Measurements from ENCODE around the gene SLC2A10.
A peak's percentile ranks its signal among the peaks of the same experiment; 100 is the strongest.
"Not testable (repeated sequence)": the region's sequence is repeated elsewhere in the genome, so short reads cannot be mapped to it uniquely, and the experiment has no call there.

Gene SLC2A10

DNA sequence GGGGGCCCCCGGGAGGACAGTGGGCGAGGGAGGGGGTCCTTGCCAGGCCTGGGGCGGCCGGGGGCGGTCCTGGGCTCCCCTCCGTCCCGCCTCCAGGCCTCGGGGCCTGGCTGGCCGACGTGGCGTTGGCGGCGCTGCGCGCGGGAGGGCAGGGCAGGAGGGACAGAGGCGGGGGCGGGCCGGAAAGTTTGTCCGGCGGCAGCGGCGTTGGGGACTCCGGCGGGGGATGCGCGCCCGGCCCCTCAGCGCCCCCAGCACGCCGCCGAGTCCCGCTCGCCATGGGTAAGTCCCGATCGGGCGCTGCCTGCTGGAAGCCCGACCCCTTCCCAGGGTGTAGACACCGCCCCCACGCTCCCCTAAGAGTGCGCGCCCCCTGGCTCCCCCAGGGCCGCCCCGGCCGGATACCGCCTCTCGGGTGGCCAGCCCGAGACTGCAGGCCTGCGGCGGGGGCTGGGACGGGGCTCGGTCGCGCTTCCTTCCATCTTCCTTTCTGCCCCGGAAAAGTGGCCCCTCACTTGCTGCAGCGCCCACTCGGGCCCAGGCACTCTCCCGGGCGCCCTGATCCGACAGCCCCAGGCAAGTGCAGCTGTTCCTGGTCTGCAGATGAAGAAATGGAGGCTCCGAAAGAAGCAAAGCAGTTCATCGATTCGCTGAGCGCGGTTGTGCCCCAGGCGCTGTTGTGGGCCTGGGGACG, at the start of gene SLC2A10:
TSS of gene SLC2A10 (plus strand) at position 191 of the 694 bp plus-strand sequence. CDS start at position 279, 88 bp downstream.
- no peak for DNase-seq

DNA sequence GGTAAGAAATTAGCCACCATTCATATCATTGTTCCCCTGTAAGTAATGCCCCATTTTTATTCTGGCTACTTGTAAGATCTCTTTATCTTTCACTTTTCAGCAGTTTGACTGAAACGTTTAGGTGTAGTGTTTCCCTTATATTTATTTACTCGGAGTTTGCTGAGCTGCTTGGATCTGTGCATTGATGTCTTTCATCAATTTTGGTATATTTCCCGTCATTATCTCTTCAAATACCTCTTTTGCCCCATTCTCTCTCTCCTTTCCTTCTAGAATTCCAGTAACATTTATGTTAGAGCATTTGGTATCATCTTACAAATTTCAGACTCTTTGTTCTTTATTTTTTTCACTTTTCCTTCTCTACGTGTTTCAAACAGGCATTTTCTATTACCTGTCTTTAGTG, 49.0 kb upstream of the SLC2A10 start:
- no peak for DNase-seq

GRCh38 chr20:46661659-46662058, 47.8 kb upstream of the SLC2A10 start:
- DNase-seq, result no peak

DNA sequence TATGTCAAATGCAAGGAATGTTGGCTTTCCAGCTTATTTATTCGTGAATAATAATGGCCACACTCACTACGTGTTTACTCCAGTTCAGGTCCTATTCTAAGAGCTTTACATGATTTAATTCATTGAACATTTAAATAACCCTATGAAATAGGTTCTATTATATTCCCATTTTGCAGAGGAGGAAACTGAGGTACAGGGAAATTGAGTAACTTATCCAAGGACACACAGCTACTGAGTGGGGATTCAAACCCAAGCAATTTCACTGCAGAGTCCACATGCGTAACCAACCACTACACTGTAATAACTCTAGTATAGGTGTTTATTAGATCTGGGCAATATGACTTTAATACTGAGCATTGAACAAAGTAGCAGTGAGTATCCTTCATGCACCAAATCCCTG, 45.9 kb upstream of the SLC2A10 start:
- DNase-seq, result no peak

- DNase-seq, result no peak
Observed at GRCh38 chr20:46665602-46666001, 43.8 kb upstream of the SLC2A10 start.

DNA sequence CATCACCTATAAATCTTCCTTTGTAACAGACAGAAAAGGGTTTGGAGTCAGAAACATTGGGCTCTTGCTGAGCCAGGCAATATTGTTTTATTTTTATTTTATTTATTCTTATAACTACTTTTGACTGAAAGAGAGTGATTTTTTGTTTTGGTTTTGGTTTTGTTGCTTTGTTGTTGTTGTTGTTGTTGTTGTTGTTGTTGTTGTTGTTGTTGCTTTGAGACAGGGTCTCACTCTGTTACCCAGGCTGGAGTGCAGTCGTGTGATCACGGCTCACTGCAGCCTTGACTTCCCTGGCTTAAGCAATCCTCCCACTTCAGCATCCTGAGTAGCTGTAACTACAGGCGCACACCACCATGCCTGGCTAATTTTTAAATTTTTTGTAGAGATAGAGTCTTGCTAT, 43.1 kb upstream of the SLC2A10 start:
- no peak for DNase-seq

DNA sequence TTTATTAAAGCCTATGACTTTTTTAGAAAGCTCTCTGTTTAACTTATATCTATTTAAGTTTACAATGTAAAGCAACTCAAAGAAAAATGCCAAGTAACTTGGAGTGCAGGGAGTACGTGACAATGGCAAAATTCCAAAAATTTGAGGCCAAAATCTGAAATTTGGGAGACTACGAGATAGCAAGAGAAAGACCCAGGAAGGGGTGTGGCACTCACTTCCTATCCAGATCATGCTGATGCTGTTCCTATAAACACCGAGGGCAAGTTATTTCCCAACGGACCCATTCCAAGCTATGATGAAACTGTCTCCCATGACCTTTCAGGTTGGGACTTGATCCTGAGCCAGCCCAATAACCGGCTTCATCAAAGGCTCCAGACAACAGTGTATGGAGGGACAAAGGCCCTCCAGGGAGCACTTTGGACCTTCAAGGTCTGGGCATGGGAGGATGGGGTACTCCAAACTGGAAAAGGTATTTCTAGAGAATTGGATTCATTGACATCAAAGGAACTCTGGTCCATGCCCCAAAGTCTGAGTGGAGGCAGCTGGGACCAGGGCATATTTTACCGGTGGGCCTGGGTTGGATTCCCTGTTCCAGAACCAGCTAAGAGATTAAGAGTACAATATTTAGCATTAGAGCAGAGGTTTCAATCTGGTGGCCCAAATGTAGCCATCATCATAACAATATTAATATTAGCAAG, 42.5 kb upstream of the SLC2A10 start:
- no peak for DNase-seq

DNA sequence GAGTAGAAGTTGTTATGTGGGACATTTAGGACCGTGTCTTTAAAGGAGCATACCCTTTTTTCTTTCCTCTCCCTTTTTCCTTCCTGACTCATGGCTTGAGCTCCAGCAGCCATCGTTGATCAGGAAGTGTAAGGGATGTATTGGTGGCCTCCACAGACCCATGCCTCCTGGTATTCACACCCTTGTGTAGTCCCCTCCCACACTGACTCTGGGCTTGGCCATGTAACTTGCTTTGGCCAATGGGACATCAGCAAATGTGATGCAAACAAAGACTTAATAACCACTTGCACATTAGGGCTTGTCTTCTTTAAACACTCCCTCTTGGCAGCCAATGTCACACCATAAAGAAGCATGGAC, 39.2 kb upstream of the SLC2A10 start:
- DNase-seq, result no peak

DNA sequence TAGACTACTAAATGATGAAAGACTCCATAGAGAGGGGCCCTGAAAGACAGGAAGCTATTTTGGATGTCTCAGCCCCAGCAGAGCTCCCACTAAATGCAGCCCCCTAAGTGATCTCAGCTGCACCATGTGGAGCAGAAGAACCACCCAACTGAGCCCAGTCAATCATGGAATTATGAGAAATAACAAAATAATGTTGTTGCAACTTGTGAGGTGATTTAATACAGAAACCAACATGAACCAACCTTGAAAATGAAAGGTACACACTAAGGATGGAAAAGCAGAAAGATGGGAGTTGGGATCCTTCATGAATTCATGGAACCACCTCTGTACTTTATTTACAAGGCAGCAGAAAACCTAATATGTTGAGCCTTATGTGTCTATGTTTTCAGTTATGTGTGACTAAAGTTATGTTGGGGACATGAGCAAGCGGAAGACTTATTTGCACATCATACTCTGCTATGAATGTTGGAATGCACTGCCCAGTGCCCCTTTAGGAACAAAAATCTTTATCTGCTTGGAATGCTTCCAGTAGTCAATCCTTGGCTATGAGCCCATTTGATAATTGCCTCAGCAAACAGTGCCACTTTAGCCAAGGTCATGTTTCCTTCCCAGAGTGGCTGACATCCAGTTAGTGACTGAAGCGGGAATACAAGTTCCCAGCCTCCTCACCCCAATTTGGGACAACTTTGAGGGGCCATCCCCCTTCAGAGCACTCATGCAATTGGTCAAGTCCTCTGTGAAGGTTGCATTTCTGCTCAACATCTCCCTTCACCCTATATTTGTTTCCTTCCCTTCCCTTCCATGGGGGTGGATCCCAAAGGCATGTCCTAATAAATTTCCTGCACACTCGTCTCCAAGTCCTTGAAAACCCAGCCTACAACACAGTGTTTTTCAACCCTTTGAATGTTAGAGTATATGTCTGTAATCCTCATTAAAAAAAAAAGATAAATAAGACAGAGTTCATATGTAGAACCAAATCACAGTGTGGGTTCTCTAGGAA, 38.6 kb upstream of the SLC2A10 start:
- DNase-seq, result peak; percentile 59

GRCh38 chr20:46671866-46672542, 37.4 kb upstream of the SLC2A10 start:
- DNase-seq, result no peak

- no peak for DNase-seq
Observed at GRCh38 chr20:46672543-46673148, 36.8 kb upstream of the SLC2A10 start.

DNA sequence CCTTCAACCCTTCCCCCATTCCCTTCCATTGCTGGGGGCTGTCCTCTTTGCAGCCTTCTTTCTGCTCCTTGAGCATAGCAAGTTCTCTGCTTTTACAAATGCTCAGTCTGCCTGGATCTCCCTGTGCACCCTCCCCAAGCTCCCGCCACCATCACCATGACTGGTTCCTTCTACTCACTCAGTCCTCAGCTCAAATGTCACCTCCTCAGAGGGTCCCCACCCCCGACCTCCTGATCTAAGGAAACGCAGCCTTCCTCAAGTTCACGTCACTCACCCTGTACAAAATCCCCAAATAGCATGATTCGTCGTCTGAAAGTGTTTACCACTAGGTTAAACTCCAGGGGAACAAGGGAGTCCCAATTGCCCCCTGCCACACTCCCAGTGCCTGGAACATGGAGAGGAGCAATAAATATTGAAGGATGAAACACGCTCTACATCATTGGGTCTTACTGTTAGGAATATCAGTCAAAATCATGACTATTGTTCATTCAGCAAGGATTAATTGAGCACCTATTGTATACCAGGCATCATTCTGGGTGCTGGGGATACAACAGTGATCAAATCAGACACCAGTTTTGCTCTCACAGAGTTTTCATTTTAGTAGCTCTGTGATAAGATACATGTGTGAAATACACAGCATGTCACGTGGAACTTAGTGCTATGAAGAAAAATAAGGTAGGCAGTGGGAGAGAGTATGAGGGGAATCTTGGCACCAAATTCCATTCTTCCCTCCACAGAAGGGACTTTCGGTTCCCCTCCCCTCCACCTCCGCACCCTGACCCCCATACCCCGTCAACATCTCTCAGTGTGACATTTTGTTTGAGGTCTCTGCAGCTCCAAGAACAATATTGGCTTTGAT, 35.8 kb upstream of the SLC2A10 start:
- DNase-seq, result no peak

DNA sequence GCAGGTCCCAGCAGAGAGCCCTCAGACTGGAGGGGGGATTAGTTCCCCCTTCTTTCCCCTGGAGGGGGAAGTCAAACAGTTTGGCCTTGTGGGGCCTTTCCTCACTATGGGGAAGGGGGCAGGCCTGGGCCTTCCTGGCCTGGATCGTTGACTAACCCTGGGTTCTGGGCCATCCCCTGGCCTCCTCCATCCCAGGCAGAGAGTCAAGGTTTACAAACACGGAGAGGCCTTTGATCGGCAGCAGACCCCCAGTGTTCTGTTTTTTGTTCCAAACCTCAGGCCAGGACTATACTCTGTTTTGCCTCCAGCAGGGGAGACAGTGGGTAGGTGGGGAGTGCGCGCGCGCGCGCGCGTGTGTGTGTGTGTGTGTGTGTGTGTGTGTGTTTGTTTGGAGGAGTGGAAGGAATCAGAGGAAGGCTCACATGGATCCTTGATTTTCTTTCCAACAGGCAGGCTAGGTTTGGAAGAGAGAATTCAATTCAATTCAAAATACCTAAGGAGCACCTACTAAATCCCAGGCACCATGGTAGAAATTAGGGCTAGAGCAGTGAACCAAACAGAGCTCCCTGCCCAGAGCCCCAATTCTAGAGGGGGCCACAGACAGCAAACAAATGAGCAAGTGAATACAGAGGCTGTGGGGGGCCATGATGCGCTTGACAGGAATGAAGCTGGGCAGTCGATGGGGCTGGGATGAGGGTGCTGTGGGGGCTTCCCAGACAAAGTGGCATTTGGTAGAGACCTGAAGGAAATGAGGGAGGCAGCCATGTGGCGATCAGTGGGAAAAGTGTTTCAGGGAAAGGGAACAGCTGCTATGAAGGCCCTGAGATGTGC, 35.0 kb upstream of the SLC2A10 start:
- DNase-seq, result no peak

DNA sequence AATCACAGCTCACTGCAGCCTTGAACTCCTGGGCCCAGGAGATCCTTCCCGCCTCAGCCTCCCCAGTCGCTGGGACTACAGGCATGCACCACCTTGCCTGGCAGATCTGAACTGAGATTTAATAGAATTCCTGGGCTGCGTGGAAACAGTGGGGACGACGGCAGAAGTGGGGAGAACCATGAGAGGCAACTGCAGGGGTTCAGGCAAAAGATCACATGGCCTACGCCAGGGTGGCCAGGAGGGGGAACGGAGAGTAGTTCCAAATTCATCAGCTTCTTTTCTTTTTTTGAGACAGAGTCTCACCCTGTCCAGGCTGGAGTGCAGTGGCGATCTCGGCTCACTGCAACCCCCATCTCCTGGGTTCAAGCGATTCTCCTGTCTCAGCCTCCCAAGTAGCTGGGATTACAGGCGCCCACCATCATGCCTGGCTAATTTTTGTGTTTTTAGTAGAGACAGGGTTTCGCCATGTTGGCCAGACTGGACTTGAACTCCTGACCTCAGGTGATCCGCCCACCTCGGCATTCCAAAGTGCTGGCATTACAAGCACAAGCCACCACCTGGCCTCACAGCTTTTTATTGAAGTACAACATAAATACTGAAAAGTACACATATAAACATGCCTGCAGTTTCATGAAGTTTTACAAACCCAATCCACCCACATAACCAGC, 32.7 kb upstream of the SLC2A10 start:
- DNase-seq, result not testable (repeated sequence)

- DNase-seq, result no peak
Observed at GRCh38 chr20:46677608-46678007, 31.8 kb upstream of the SLC2A10 start.

GRCh38 chr20:46678516-46678915, 30.9 kb upstream of the SLC2A10 start:
- DNase-seq, result no peak

DNA sequence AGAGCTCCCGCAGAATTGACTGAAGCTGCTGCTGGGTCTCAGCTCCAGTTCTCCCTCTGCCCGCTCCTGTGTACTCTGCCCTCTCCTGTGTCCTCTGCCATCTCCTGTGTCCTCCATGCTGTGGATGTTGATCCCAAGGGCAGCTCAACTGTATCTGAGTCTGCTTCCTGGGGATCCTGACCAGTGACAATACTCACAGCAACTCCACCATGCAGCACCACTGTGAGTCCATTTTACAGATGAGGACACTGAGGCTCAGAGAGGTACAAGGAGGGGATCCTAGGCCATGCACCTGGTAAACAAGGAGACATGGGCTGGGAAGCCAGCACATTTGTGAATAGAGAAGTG, 28.8 kb upstream of the SLC2A10 start:
- DNase-seq, result no peak

GRCh38 chr20:46681032-46681854, 28.2 kb upstream of the SLC2A10 start:
- peak; percentile 62 for DNase-seq

Data from NCI-H1105 (cell line).